Testis (tissue), 2 donors: ENCODE measurements around the gene PASD1.

ENCODE experiments used
- POLR2A ChIP-seq: fragments of 450-650 bp; IDR thresholded peaks from one replicate; pipeline ENCODE4 v1.6.1; 2017; ENCODE audit warnings: antibody characterized with exemption, mild to moderate bottlenecking, moderate library complexity
- TF ChIP-seq, protein P1 (sequence below), 3 experiments: fragments of 450-650 bp in 2 of 3; fragments of 200-600 bp in 1 of 3; sonication (generic) in 1 of 3; IDR thresholded peaks; one replicate each; pipeline ENCODE4 v1.5.1; 2016 to 2019; ENCODE audit warnings: antibody characterized with exemption in 3 of 3, mild to moderate bottlenecking in 2 of 3, moderate library complexity in 1 of 3

DNA sequence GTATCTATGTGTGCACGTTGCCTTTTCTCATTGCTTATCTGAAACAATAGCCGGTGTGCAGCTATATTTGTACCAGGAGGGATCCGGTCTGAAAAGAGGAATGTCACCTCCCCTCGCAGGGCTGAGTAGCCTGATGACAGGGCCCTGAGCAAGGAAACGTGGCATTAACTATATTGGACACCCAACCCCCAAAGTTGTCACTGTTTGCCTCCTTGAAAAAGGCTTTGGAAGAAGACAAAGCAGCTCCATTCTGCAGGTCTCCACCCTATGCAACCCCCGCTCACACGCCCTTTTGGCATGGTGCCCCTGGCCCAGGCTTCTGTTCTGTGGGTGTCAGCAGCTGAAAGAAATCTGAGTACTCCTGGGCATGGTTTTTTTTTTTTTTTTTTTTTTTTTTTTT lies 140.0 kb downstream of the PASD1 start:
- TF ChIP-seq, protein P1, sequence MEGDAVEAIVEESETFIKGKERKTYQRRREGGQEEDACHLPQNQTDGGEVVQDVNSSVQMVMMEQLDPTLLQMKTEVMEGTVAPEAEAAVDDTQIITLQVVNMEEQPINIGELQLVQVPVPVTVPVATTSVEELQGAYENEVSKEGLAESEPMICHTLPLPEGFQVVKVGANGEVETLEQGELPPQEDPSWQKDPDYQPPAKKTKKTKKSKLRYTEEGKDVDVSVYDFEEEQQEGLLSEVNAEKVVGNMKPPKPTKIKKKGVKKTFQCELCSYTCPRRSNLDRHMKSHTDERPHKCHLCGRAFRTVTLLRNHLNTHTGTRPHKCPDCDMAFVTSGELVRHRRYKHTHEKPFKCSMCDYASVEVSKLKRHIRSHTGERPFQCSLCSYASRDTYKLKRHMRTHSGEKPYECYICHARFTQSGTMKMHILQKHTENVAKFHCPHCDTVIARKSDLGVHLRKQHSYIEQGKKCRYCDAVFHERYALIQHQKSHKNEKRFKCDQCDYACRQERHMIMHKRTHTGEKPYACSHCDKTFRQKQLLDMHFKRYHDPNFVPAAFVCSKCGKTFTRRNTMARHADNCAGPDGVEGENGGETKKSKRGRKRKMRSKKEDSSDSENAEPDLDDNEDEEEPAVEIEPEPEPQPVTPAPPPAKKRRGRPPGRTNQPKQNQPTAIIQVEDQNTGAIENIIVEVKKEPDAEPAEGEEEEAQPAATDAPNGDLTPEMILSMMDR (IDR thresholded peaks at IDR 0.05), result no peak
- no peak for TF ChIP-seq POLR2A
